ENCODE measurements around the gene HMSD. TPM values are rescaled to one million over a fixed set of nuclear protein-coding genes. Genes with fewer than 3 reads are reported as not detected.

The HMSD gene
- total and polyA plus RNA-seq, 2 experiments from 2014 or later, result 2.6 to 25.1 TPM

DNA sequence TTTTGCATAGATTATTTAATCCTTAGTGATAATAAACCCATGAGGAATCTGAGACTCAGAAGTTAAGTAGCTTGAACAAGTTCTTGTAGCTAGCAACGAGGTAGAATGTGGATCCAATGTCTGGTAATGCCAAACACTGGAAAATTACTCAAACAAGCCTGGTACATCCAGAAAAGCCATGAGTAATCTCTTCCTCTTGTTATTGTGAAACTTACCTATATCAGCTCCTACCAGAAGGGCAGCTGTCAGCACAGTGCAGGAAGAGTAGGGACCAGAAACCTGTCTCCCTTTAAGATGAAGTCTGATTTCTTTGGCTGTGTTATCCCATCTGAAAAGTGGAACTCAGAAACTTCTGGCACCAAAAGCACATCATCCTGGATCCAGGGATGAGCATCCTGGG lies 13.0 kb downstream of the HMSD start:
- H3K27me3 Mint-ChIP-seq (ENCODE audit: insufficient read depth, low read depth, poor library complexity), result peaks cover 4% of the 10 kb centered on the region
- DNase-seq (ENCODE audit: low spot score) (no peak), ATAC-seq (no peak)
- Histone ChIP-seq H3K36me3 (ENCODE audit: insufficient read depth) (no peaks in the 10 kb centered on the region), H3K4me3 (no peak overlapping the region), H3K27me3 (ENCODE audit: insufficient read depth) (peaks cover 13% of the 10 kb centered on the region; the same call in 1 of the 2 replicates), H2AFZ (no peak overlapping the region), H3K79me2 (replicated peaks; ENCODE audit: insufficient read depth) (no peaks in the 10 kb centered on the region), H3K9me2 (ENCODE audit: insufficient read depth) (no peaks in the 10 kb centered on the region), H3F3A (replicated peaks; ENCODE audit: low read depth) (no peaks in the 10 kb centered on the region), H4K20me1 (replicated peaks; ENCODE audit: insufficient read depth) (no peaks in the 10 kb centered on the region), H3K27ac (ENCODE audit: low read depth) (no peak overlapping the region), H3K4me2 (no peak overlapping the region), H3K4me1 (ENCODE audit: insufficient read depth) (no peaks in the 10 kb centered on the region)
- no peaks in the 10 kb centered on the region for H3K4me1 Mint-ChIP-seq
- no peak for TF ChIP-seq NANOG (IDR thresholded peaks at IDR 0.05; ENCODE audit: borderline replicate concordance)
- no peak for TF ChIP-seq ZNF114 (CRISPR knock-in tag; IDR thresholded peaks at IDR 0.05)
- TF ChIP-seq CREB1 (CRISPR knock-in tag; IDR thresholded peaks at IDR 0.05; ENCODE audit: low read depth), result no peak
- TF ChIP-seq ZNF331 (CRISPR knock-in tag; IDR thresholded peaks at IDR 0.05; ENCODE audit: low read depth), result no peak
- TF ChIP-seq POLR2AphosphoS5 (IDR thresholded peaks at IDR 0.05; ENCODE audit: low read depth), result no peak
- no peak for TF ChIP-seq REST (IDR thresholded peaks at IDR 0.05; ENCODE audit: unreplicated experiment)
- no peak for TF ChIP-seq EZH2phosphoT487 (IDR thresholded peaks at IDR 0.05; ENCODE audit: unreplicated experiment)
- TF ChIP-seq EZH2 (IDR thresholded peaks at IDR 0.05; ENCODE audit: low read depth, unreplicated experiment), result no peak
- no peak for TF ChIP-seq JUNB (IDR thresholded peaks at IDR 0.05; ENCODE audit: unreplicated experiment)
- TF ChIP-seq ZNF462 (CRISPR knock-in tag; IDR thresholded peaks at IDR 0.05), result no peak
- TF ChIP-seq STAT1 (IDR thresholded peaks at IDR 0.05; ENCODE audit: unreplicated experiment), result no peak
- no peak for TF ChIP-seq CTCF (conservative IDR thresholded peaks at IDR 0.05; ENCODE audit: low read depth in 2 of 2)
- TF ChIP-seq, protein P1, sequence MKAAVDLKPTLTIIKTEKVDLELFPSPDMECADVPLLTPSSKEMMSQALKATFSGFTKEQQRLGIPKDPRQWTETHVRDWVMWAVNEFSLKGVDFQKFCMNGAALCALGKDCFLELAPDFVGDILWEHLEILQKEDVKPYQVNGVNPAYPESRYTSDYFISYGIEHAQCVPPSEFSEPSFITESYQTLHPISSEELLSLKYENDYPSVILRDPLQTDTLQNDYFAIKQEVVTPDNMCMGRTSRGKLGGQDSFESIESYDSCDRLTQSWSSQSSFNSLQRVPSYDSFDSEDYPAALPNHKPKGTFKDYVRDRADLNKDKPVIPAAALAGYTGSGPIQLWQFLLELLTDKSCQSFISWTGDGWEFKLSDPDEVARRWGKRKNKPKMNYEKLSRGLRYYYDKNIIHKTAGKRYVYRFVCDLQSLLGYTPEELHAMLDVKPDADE (IDR thresholded peaks at IDR 0.05), result no peak
- no peak overlapping the region for H3K4me3 Mint-ChIP-seq
- no peaks in the 10 kb centered on the region for H3K9me3 Mint-ChIP-seq
- H3K36me3 Mint-ChIP-seq (ENCODE audit: low read depth), result no peaks in the 10 kb centered on the region; the same call in 2 of the 3 replicates
- H3K27ac Mint-ChIP-seq, result no peak overlapping the region
